Measurements from ENCODE around the gene GLCE. TPM values are rescaled to one million over a fixed set of nuclear protein-coding genes. Genes with fewer than 3 reads are reported as not detected.

GLCE gene
- total RNA-seq, 1 experiment from 2014 or later: 22.8 TPM

DNA sequence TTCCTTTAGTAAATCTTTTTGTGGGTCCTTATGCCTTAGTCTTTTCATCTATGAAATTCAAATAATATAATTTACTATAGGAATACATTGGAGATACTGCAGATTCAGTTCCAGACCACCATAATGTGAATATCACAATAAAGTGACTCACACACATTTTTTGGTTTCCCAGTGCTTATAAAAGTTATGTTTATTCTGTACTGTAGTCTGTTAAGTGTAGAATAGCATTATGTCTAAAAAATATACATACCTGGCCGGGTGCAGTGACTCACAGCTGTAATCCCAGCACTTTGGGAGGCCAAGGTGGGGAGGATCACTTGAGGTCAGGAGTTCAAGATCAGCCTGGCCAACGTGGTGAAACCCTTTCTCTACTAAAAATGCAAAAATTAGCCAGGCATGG, 84.4 kb downstream of the GLCE start:
- CTCF ChIA-PET: no interaction called here
- ATAC-seq (no peak), DNase-seq (ENCODE audit: low read depth, low spot score) (no peak)
- Histone ChIP-seq H3K4me3 (ENCODE audit: low read depth in 2 of 2, low read length in 2 of 2) (no peak overlapping the region), H3K36me3 (ENCODE audit: control insufficient read depth, insufficient read depth, low read length) (no peaks in the 10 kb centered on the region), H3K27me3 (ENCODE audit: control insufficient read depth, insufficient read depth, low read length) (no peaks in the 10 kb centered on the region), H3K9me3 (ENCODE audit: control insufficient read depth, insufficient read depth, low read depth, low read length) (no peaks in the 10 kb centered on the region), H3K4me1 (ENCODE audit: control insufficient read depth, insufficient read depth, low read length) (no peaks in the 10 kb centered on the region), H3K27ac (ENCODE audit: low read length) (no peak overlapping the region)
- POLR2A ChIA-PET: interaction anchor here (0.7 kb wide), 1 partner anchor 127 kb away, joined by 9 read pairs; no protein-coding TSS in a partner anchor
- intact Hi-C loops (cut with micrococcal nuclease; ENCODE audit: unreplicated experiment) (no loop called here), in situ Hi-C loops (cut with HindIII; ENCODE audit: low pct_unique_long_range_greater_than_20kb, low sequenced_read_pairs) (no loop called here)
- BruUV-seq (replicated peaks): no TSS peak
- TF ChIP-seq POLR2AphosphoS5 (IDR thresholded peaks at IDR 0.05; ENCODE audit: low read depth, low read length): no peak
- TF ChIP-seq TCF7L2 (IDR thresholded peaks at IDR 0.05; ENCODE audit: low read depth, low read length): no peak

- POLR2A ChIA-PET: no interaction called here
- no peak overlapping the region for H3K27ac ChIP-seq (ENCODE audit: low read length)
- no peaks in the 10 kb centered on the region for H3K4me1 ChIP-seq (ENCODE audit: control insufficient read depth, insufficient read depth, low read length)
- no TSS peak for BruUV-seq (replicated peaks)
- H3K27me3 ChIP-seq (ENCODE audit: control insufficient read depth, insufficient read depth, low read length): no peaks in the 10 kb centered on the region
- CTCF ChIA-PET: no interaction called here
- TF ChIP-seq TCF7L2 (IDR thresholded peaks at IDR 0.05; ENCODE audit: low read depth, low read length) (no peak), SIN3A (IDR thresholded peaks at IDR 0.05; ENCODE audit: borderline replicate concordance, insufficient read depth, low read depth, low read length) (no peak), POLR2AphosphoS5 (IDR thresholded peaks at IDR 0.05; ENCODE audit: low read depth, low read length) (no peak)
- TF ChIP-seq, protein P1, sequence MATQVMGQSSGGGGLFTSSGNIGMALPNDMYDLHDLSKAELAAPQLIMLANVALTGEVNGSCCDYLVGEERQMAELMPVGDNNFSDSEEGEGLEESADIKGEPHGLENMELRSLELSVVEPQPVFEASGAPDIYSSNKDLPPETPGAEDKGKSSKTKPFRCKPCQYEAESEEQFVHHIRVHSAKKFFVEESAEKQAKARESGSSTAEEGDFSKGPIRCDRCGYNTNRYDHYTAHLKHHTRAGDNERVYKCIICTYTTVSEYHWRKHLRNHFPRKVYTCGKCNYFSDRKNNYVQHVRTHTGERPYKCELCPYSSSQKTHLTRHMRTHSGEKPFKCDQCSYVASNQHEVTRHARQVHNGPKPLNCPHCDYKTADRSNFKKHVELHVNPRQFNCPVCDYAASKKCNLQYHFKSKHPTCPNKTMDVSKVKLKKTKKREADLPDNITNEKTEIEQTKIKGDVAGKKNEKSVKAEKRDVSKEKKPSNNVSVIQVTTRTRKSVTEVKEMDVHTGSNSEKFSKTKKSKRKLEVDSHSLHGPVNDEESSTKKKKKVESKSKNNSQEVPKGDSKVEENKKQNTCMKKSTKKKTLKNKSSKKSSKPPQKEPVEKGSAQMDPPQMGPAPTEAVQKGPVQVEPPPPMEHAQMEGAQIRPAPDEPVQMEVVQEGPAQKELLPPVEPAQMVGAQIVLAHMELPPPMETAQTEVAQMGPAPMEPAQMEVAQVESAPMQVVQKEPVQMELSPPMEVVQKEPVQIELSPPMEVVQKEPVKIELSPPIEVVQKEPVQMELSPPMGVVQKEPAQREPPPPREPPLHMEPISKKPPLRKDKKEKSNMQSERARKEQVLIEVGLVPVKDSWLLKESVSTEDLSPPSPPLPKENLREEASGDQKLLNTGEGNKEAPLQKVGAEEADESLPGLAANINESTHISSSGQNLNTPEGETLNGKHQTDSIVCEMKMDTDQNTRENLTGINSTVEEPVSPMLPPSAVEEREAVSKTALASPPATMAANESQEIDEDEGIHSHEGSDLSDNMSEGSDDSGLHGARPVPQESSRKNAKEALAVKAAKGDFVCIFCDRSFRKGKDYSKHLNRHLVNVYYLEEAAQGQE (IDR thresholded peaks at IDR 0.05; ENCODE audit: insufficient read depth in 1 of 2, low read depth in 2 of 2, low read length in 1 of 2): no peak
- TF ChIP-seq, protein P2, sequence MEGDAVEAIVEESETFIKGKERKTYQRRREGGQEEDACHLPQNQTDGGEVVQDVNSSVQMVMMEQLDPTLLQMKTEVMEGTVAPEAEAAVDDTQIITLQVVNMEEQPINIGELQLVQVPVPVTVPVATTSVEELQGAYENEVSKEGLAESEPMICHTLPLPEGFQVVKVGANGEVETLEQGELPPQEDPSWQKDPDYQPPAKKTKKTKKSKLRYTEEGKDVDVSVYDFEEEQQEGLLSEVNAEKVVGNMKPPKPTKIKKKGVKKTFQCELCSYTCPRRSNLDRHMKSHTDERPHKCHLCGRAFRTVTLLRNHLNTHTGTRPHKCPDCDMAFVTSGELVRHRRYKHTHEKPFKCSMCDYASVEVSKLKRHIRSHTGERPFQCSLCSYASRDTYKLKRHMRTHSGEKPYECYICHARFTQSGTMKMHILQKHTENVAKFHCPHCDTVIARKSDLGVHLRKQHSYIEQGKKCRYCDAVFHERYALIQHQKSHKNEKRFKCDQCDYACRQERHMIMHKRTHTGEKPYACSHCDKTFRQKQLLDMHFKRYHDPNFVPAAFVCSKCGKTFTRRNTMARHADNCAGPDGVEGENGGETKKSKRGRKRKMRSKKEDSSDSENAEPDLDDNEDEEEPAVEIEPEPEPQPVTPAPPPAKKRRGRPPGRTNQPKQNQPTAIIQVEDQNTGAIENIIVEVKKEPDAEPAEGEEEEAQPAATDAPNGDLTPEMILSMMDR (IDR thresholded peaks at IDR 0.05): no peak
- no peaks in the 10 kb centered on the region for H3K9me3 ChIP-seq (ENCODE audit: control insufficient read depth, insufficient read depth, low read depth, low read length)
- intact Hi-C loops (cut with micrococcal nuclease; ENCODE audit: unreplicated experiment): no loop called here
- no peak for ATAC-seq
- no peaks in the 10 kb centered on the region for H3K36me3 ChIP-seq (ENCODE audit: control insufficient read depth, insufficient read depth, low read length)
- in situ Hi-C loops (cut with HindIII; ENCODE audit: low pct_unique_long_range_greater_than_20kb, low sequenced_read_pairs): no loop called here
- no peak for DNase-seq (ENCODE audit: low read depth, low spot score)
- H3K4me3 ChIP-seq (ENCODE audit: low read depth in 2 of 2, low read length in 2 of 2): no peak overlapping the region
These were observed 92.7 kb downstream of the GLCE start for GRCh38 chr15:69253156-69253555.

- H3K27ac ChIP-seq (ENCODE audit: low read length): no peak overlapping the region
- no peaks in the 10 kb centered on the region for H3K9me3 ChIP-seq (ENCODE audit: control insufficient read depth, insufficient read depth, low read depth, low read length)
- ATAC-seq: no peak
- ChIA-PET CTCF (no interaction called here), POLR2A (no interaction called here)
- in situ Hi-C loops (cut with HindIII; ENCODE audit: low pct_unique_long_range_greater_than_20kb, low sequenced_read_pairs) (no loop called here), intact Hi-C loops (cut with micrococcal nuclease; ENCODE audit: unreplicated experiment) (loop anchor here (1.0 kb wide), 1 partner anchor 206 kb away; no protein-coding TSS in a partner anchor)
- no peaks in the 10 kb centered on the region for H3K36me3 ChIP-seq (ENCODE audit: control insufficient read depth, insufficient read depth, low read length)
- no peak for TF ChIP-seq SIN3A (IDR thresholded peaks at IDR 0.05; ENCODE audit: borderline replicate concordance, insufficient read depth, low read depth, low read length)
- TF ChIP-seq, protein P2 (IDR thresholded peaks at IDR 0.05): peak; percentile 69; the same call in 1 of the 2 replicates
- no peaks in the 10 kb centered on the region for H3K27me3 ChIP-seq (ENCODE audit: control insufficient read depth, insufficient read depth, low read length)
- DNase-seq (ENCODE audit: low read depth, low spot score): no peak
- no peak overlapping the region for H3K4me3 ChIP-seq (ENCODE audit: low read depth in 2 of 2, low read length in 2 of 2)
- BruUV-seq (replicated peaks): no TSS peak
- no peaks in the 10 kb centered on the region for H3K4me1 ChIP-seq (ENCODE audit: control insufficient read depth, insufficient read depth, low read length)
These were observed 105.0 kb downstream of the GLCE start for GRCh38 chr15:69265347-69265955.
